ENCODE data around the gene MIOS.

DNA sequence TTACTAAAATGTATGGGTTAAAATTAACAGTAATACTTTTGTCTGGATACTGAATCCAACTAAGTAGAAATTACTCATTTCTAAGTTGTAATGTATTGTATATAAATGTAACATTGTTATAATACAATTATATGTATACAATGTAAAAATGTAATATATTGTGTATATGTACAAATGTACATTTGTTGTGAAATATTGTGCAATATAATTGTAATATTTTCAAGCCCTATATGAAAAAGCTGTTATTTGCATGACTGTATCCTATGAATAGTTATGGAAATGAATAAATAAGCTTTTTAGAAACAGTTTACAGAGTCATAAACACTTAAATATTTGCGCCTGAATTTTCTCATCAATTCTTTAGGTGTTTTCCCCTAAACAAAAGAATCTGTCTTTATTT lies 53.6 kb downstream of the MIOS start:
- TF ChIP-seq TAF1 (IDR thresholded peaks at IDR 0.05; ENCODE audit: low read depth, low read length) (no peak), POLR2A (IDR thresholded peaks at IDR 0.05; ENCODE audit: low read depth, low read length) (no peak), POLR2AphosphoS5 (IDR thresholded peaks at IDR 0.05; ENCODE audit: low read depth, low read length) (no peak), POU2F2 (IDR thresholded peaks at IDR 0.05; ENCODE audit: low read depth, low read length) (no peak), SPI1 (IDR thresholded peaks at IDR 0.05; ENCODE audit: low read depth, low read length) (no peak)
